Adrenal gland (tissue), 5 donors: Measurements from ENCODE around the gene SIDT1.

Experiments
- POLR2A ChIP-seq, 2 donors: fragments of 450-650 bp; IDR thresholded peaks; one replicate each; pipeline ENCODE4 v1.6.1; 2017; ENCODE audit warnings: antibody characterized with exemption in 2 of 2, mild to moderate bottlenecking in 2 of 2, moderate library complexity in 1 of 2
- TF ChIP-seq, protein P1 (sequence below), 6 experiments: fragments of 450-650 bp in 4 of 6; fragments of 200-600 bp in 2 of 6; sonication (generic) in 1 of 6; IDR thresholded peaks; 1 replicate in 5 of 6; 2 replicates in 1 of 6; pipeline versions ENCODE4 v1.5.1 to v1.8.0; 2016 to 2021; ENCODE audit warnings: antibody characterized with exemption in 6 of 6, mild to moderate bottlenecking in 2 of 6, moderate library complexity in 1 of 6
- donor health status: DM: no; HTN: no; CAD: no.

- no peak for TF ChIP-seq POLR2A (IDR thresholded peaks at IDR 0.05)
- TF ChIP-seq, protein P1, sequence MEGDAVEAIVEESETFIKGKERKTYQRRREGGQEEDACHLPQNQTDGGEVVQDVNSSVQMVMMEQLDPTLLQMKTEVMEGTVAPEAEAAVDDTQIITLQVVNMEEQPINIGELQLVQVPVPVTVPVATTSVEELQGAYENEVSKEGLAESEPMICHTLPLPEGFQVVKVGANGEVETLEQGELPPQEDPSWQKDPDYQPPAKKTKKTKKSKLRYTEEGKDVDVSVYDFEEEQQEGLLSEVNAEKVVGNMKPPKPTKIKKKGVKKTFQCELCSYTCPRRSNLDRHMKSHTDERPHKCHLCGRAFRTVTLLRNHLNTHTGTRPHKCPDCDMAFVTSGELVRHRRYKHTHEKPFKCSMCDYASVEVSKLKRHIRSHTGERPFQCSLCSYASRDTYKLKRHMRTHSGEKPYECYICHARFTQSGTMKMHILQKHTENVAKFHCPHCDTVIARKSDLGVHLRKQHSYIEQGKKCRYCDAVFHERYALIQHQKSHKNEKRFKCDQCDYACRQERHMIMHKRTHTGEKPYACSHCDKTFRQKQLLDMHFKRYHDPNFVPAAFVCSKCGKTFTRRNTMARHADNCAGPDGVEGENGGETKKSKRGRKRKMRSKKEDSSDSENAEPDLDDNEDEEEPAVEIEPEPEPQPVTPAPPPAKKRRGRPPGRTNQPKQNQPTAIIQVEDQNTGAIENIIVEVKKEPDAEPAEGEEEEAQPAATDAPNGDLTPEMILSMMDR (IDR thresholded peaks at IDR 0.05): no peak
These were observed 93.5 kb downstream of the SIDT1 start for GRCh38 chr3:113625834-113626233.
